Measurements from ENCODE around the gene CCDC136.

CCDC136 gene

DNA sequence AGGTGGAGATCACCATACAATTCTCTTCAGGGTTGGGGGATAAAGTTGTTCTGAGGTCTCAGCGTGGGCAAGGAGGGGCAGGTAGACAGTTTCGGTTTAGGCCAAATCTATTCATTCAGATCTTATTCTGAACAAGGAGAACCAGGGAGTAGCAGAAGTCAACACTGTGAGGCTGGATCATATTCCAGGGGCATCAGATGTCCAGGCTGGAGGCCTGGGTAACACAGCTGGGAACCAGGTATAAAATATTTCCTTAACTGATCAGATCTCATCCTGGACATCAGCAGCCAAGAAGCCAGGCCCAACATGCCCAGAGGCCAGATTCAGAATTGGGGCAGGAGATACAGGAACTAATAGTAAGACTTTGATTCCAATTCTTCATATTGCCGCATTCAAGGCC lies 19.2 kb downstream of the CCDC136 start:
- POLR2A ChIA-PET, result no interaction called here
- no peak for DNase-seq (ENCODE audit: low read depth, low spot score)
- no peak for TF ChIP-seq CTCF (IDR thresholded peaks at IDR 0.05; ENCODE audit: insufficient read depth, low read length, missing control alignments)
- no peak overlapping the region for H3K4me3 ChIP-seq (ENCODE audit: low read depth, low read length)
- CTCF ChIA-PET, result interaction anchor here (2.1 kb wide), 1 partner anchor 7 kb away, joined by 7 read pairs; no protein-coding TSS in a partner anchor

- ChIA-PET CTCF (interaction anchor here (0.7 kb wide), 1 partner anchor 16 kb away, joined by 3 read pairs; no protein-coding TSS in a partner anchor), POLR2A (interaction anchor here (1.5 kb wide), 1 partner anchor 19 kb away, joined by 3 read pairs; the partner anchor contains the start of gene FLNC)
- H3K4me3 ChIP-seq (ENCODE audit: low read depth, low read length), result no peak overlapping the region
Observed at GRCh38 chr7:128811631-128812430, 20.1 kb downstream of the CCDC136 start.

DNA sequence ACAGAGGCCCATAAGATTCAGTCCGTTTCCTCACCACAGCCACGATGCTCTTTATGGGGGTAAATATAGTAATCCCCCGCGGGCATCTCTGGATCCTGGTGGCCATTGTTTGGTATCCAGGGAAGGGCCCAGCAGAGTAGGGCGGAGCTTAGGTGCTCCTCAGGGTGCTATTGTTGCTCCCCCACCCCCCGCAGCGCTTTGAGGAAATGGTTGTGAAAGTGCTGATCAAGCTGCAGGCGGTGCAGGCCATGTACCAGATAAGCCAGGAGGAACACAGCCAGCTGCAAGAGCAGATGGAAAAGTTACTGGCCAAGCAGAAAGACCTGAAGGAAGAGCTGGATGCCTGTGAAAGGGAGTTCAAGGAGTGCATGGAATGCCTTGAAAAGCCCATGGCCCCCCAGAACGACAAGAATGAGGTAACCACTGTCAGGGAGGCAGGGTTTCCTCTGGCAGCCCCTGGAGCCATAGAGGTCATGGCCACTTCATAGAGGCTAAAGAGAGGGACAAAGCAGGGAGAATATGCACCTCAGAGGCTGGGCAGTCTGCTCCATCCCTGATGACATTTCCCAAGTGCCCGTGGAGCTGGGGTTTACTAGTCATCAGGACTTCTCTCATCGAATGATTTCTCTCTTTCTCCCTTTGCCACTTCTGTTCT lies 20.9 kb downstream of the CCDC136 start:
- H3K4me3 ChIP-seq (ENCODE audit: low read depth, low read length), result no peak overlapping the region
- ChIA-PET CTCF (no interaction called here), POLR2A (interaction anchor here (0.6 to 1.5 kb wide), 3 partner anchors 18 to 80 kb away, joined by 3 read pairs; partner anchors contain the start of gene FLNC)
- TF ChIP-seq CTCF (IDR thresholded peaks at IDR 0.05; ENCODE audit: insufficient read depth, low read length, missing control alignments), result no peak
- no peak for DNase-seq (ENCODE audit: low read depth, low spot score)

More at GRCh38 chr7:128811631-128812430, 20.1 kb downstream of the CCDC136 start:
- no peak for DNase-seq (ENCODE audit: low read depth, low spot score)
- no peak for TF ChIP-seq CTCF (IDR thresholded peaks at IDR 0.05; ENCODE audit: insufficient read depth, low read length, missing control alignments)

GRCh38 chr7:128814499-128814898 lies 22.7 kb downstream of the CCDC136 start:
- H3K4me3 ChIP-seq (ENCODE audit: low read depth, low read length), result no peak overlapping the region
- no peak for TF ChIP-seq CTCF (IDR thresholded peaks at IDR 0.05; ENCODE audit: insufficient read depth, low read length, missing control alignments)
- ChIA-PET POLR2A (no interaction called here), CTCF (no interaction called here)
- no peak for DNase-seq (ENCODE audit: low read depth, low spot score)

- CTCF ChIA-PET, result no interaction called here
Observed at GRCh38 chr7:128815289-128815942, 23.6 kb downstream of the CCDC136 start.

More at GRCh38 chr7:128815289-128815942, 23.6 kb downstream of the CCDC136 start:
- H3K4me3 ChIP-seq (ENCODE audit: low read depth, low read length), result no peak overlapping the region
- POLR2A ChIA-PET, result no interaction called here
- DNase-seq (ENCODE audit: low read depth, low spot score), result no peak
- TF ChIP-seq CTCF (IDR thresholded peaks at IDR 0.05; ENCODE audit: insufficient read depth, low read length, missing control alignments), result no peak
